Dedifferentiated amniotic fluid mesenchymal stem cell (primary cell): ENCODE results near the gene SIN3B.
"Not testable (repeated sequence)": the region's sequence is repeated elsewhere in the genome, so short reads cannot be mapped to it uniquely, and the experiment has no call there.

Experiments used
- DNase-seq: peaks from one replicate; pipeline ENCODE4 v3.0.0-alpha.2; 2016; ENCODE audit errors: extremely low spot score

SIN3B gene, protein sequence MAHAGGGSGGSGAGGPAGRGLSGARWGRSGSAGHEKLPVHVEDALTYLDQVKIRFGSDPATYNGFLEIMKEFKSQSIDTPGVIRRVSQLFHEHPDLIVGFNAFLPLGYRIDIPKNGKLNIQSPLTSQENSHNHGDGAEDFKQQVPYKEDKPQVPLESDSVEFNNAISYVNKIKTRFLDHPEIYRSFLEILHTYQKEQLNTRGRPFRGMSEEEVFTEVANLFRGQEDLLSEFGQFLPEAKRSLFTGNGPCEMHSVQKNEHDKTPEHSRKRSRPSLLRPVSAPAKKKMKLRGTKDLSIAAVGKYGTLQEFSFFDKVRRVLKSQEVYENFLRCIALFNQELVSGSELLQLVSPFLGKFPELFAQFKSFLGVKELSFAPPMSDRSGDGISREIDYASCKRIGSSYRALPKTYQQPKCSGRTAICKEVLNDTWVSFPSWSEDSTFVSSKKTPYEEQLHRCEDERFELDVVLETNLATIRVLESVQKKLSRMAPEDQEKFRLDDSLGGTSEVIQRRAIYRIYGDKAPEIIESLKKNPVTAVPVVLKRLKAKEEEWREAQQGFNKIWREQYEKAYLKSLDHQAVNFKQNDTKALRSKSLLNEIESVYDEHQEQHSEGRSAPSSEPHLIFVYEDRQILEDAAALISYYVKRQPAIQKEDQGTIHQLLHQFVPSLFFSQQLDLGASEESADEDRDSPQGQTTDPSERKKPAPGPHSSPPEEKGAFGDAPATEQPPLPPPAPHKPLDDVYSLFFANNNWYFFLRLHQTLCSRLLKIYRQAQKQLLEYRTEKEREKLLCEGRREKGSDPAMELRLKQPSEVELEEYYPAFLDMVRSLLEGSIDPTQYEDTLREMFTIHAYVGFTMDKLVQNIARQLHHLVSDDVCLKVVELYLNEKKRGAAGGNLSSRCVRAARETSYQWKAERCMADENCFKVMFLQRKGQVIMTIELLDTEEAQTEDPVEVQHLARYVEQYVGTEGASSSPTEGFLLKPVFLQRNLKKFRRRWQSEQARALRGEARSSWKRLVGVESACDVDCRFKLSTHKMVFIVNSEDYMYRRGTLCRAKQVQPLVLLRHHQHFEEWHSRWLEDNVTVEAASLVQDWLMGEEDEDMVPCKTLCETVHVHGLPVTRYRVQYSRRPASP

DNA sequence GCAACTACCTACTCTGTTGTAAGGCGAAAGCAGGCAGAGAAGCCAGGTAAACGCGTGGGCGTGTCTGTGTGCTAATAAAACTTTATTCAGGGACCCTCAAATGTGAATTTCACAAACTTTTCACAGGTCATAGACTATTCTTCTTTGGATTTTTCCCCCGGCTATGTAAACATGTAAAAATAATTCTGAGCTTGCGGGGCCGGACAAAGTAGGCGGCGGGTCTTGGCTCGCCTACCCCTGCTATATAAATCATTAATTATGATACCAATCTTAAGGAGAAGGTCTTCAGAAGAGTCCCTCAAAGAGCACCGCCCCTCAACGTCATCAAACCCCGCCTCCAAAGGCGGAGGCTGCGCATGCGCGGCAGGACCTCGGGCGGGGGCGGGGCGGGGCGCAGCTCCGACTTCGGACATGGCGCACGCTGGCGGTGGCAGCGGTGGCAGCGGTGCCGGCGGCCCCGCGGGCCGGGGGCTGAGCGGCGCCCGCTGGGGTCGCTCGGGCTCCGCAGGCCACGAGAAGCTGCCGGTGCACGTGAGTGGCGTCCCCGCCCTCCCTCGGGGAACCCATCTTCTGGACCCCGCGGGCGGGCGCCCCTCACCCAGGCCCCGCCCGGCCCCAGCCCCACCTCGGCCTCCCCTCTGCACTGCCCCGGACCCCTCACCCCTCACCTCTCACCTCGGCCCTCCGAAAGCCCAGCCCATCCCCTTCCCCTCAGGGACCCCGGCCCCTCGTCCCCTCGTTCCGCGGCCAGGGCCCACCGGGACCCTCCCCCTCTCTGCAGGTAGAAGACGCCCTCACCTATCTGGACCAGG is at the start of gene SIN3B:
Gene SIN3B, plus strand, starts transcription at position 389 of the 812 bp plus-strand sequence. Its CDS starts 23 bp downstream, at position 412.
- peak; percentile 86 for DNase-seq

DNA sequence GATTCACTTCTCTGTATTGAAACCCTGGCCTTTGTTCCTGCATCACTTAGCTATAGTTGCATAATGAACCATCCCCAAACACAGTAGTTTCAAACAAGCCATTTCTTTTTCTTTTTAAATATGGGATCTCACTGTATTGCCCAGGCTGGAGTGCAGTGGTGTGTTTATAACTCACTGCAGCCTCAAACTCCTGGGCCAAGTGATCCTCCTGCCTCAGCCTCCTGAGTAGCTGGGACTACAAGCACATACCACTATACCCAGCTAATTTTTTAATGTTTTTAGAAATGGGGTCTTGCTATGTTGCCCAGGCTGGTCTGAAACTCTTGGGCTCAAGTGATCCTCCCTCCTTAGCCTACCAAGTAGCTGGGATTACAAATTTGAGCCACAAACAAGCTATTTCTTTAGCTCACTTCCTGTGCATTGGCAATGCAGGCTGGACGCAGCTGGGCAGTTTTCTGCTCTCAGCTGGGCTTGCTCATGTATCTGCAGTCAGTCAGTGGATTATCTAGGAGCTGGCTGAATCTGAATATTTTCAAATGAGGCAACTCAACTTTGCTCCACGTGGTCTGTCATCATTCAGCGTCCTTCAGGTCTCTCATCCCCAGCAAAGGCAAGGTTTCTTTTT is 49.5 kb upstream of the SIN3B start:
- DNase-seq, result no peak

DNA sequence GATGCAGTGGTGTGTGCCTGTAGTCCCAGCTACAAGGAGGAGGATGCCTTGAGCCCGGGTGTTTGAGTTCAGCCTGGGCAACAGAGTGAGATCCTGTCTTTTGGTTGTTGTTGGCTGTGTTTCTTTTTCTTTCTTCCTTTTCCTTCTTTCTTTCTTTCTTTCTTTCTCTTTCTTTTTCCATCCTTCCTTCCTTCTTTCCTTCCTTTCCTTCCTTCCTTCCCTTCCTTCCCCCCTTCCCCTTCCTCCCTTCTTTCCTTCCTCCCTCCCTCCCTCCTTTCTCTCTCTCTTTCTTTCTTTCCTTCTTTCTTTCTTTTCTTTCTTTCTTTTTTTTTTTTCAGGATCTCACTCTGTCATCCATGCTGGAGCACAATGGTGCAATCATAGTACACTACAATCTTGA is 46.5 kb upstream of the SIN3B start:
- DNase-seq, result no peak

DNA sequence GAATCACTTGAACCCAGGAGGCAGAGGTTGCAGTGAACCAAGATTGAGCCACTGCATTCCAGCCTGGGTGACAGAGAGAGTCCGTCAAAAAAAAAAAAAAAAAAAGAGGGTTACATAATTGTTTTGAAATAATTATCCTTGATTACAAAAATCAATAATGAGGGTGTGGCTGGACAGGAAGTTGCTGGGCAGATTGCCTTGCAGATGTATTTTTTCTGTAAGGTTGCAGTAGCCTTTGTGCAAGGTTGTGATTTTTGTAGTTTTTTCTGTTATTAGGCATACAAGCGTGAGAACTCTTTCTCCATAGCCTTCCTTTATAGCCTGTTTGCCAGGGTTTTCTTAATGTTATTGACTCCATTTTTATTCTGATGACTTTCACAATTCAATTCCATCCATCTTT is 40.7 kb upstream of the SIN3B start:
- no peak for DNase-seq

DNA sequence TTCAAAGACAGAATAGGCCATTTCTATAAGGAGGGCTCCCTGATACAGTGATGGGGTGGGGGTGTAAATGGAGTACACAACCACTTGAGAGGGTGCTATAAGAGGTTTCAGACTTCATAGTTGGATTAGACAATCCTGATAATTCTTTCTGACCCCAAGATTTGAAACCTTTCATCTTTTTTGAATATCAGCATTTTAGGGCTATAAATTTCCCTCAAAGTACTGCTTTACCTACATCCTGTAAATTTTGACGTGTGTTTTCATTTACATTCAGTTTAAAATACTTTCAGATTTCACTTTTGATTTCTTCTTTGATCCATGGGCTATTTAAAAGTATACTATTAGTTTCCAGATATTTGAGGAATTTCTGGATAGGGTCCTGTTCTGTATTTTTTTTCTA is 40.0 kb upstream of the SIN3B start:
- DNase-seq, result no peak

DNA sequence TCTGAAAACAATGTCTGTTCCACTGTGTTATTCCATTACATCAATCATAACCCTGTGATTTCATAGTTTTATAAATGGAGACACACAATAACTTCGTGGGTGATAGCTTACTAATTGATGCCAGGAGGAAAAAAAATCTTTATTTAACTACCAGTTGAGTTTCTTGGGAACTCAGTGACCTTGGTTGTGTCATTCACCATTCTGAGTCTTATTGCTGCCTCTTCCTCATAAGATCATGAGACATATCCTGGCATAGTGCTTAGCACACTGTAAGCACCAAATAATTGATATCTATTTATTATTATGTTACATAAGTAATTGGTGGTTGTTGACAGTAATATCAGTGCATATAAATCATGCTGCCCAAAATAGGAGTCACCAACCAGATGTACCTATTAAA is 39.1 kb upstream of the SIN3B start:
- no peak for DNase-seq

DNA sequence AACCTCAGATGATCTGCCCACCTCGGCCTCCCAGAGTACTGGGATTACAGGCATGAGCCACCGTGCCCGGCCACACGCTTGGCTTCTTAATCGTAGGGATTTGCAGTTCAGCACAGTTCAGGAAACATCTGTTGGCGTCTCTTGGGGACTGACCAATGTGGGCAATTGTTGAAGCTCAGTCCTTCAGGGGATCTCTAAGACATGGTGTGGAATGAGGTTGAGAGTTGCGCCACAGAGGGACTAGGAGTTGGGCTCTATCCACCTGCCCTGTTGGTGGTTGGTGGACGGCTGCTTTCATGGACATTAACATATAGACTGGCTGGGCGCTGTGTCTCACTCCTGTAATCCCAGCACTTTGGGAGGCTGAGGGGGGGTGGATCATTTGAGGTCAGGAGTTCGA is 37.3 kb upstream of the SIN3B start:
- no peak for DNase-seq

DNA sequence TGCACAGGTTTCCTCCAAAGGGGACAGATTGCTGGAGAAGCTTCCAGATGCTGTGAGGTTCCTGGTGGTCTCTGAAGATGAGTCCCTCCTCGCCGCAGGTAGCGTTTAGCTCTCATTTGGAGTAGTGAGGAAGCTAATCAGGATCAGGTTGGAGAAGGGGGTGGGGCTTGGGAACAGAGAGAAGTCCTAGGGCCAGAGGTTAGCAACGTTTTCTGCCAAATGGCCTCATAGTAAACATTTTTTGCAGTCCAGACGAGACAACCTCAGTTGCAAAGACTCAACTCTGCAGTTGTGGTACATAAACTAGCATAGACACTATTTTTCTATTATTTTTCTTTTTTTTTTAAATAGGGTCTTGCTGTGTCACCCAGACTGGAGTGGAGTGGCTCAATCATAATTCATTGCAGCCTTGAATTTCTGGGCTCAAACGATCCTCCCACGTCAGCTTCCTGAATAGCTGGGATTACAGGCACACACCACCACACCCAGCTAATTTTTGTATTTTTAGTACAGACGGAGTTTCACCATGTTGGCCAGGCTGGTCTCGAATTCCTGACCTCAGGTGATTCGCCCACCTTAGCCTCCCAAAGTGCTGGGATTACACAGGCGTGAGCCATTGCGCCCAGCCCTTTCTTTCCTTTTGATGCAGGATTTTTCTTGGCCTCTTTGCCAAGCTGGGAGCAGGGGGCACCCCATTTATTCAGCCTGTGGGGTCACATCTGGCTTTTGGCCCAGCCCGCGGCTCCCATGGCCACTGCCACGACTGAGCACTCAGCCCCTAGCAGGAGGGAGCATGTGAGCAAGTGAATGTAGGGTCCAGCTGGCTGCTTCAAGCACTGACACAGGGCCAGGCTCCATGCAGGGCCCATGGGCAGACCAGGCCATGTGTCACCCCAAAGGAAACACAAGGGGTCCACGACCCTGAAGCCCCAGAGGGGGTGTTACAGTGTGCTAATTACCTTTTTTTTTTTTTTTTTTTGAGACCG is 34.4 kb upstream of the SIN3B start:
- DNase-seq, result no peak

DNA sequence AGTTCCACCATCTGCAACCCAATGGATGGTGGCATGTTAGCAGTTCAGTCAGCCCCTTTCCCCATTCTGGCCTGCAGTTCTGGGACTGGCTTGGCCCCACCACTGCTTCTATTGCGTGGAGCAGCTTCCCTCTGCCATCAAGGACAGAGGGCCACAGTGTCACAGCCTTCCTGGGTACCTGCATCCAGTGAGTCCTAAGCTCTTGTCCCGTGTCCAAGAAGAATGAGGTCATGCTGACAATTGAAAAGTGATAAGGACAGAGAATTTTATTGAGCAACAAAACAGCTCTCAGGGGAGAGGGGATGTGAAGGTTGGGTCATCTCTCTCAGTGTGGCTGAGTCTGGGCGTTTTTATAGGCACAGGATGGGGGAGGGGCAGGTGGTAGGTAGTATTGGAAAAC is 33.5 kb upstream of the SIN3B start:
- no peak for DNase-seq

DNA sequence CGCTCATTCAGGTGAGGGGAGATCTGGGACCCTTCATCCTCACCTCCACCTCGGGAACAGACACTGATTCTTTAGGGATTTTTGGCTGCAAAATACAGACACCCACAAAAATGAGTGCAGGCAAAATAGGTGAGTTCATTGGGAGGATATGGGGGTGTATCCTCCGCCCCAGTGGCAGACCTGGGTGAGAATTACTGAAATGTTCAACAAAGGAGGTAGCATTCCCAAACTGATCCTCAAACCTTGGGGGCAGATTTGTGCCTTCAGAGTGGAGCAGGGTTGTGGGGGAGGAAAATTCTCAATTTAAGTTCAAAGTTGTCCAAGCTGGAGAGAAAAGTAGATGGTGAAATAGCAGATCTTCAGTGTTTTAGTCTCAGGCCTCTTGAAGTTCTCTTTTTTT is 31.3 kb upstream of the SIN3B start:
- no peak for DNase-seq

DNA sequence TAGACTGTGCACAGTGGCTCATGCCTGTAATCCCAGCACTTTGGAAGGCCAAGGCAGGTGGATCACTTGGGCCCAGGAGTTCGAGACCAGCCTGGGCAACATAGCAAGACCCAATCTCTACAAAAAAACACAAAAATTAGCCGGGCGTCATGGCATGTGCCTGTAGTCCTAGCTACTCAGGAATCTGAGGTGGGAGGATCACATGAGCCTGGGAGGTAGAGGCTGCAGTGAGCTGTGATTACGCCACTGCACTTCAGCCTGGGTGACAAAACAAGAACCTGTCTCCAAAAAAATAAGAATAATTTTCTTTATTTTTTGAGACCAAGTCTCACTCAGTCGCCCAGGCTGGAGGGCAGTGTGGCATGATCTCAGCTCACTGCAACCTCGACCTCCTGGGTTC is 30.9 kb upstream of the SIN3B start:
- DNase-seq, result not testable (repeated sequence)

DNA sequence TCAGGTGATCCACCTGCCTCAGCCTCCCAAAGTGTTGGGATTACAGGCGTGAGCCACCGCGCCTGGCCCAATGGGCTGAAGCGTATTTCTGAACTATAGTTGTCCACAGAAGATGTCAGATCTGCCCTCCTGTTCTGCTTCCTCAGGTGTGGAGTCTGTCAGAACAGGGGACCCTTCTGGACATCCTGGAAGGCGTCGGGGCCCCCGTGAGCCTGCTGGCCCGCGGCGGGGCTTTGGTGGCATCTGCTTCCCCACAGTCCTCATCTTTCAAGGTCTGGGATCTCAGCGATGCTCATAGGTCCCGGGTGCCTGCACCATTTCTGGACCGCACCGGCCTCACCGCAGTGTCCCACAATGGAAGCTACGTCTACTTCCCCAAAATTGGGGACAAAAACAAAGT is 29.5 kb upstream of the SIN3B start:
- DNase-seq, result no peak

DNA sequence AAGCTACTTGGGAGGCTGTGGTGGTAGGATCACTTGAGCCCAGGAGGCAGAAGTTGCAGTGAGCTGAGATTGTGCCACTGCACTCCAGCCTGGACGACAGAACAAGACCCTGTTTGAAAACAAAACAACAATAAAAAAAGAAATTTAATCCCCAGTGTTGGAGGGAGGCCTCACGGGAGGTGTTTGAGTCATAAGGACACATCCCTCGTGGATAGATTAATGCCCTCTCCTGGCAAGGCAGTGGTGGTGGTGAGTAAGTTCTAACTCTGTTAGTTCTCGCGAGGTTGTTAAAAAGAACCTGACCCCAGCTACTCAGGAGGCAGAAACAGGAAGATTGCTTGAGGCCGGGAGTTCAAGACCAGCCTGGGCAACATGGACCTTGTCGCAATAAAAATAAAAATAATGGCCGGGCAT is 27.6 kb upstream of the SIN3B start:
- no peak for DNase-seq

DNA sequence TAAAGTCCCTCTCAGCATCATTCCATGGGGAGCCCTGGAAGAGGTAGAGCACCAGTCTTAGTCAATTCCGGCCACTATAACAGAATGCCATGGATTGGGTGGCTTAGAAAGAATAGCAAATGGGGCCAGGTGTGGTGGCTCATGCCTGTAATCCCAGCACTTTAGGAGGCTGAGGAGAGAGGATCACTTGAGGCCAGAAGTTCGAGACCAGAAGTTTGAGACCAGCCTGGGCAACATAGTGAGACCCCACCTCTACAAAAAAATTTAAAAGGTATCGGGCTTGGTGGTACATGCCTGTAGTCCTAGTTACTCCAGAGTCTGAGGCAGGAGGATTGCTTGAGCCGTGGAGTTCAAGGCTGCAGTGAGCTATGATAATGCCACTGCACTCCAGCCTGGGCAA is 25.0 kb upstream of the SIN3B start:
- no peak for DNase-seq

DNA sequence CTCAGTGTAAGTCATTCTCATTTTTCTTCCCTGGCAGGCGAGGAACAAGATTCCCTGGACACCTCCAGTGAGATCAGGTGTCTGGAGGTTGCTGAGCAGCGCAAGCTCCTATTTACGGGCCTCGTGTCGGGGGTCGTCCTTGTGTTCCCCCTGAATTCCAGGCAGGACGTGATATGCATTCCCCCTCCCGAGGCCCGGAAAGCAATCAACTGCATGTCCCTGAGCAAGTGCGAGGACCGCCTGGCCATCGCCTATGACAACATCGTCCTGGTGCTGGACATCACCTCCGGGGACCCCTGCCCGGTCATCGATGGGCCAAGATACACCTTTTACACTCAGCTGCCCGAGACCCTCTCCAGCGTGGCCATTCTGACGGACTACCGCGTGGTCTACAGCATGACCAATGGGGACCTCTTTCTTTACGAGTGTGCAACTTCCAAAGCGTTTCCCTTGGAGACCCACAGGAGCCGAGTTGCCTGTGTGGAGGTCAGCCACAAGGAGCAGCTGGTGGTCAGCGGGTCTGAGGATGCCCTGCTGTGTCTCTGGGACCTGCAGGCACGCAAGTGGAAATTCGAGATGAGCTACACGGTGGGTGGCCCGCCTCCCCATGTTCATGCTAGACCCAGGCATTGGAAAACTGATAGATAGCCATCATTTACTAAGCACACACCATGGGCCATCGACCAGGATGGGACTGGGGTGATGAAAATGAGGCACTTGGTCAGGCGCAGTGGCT is 21.5 kb upstream of the SIN3B start:
- no peak for DNase-seq

DNA sequence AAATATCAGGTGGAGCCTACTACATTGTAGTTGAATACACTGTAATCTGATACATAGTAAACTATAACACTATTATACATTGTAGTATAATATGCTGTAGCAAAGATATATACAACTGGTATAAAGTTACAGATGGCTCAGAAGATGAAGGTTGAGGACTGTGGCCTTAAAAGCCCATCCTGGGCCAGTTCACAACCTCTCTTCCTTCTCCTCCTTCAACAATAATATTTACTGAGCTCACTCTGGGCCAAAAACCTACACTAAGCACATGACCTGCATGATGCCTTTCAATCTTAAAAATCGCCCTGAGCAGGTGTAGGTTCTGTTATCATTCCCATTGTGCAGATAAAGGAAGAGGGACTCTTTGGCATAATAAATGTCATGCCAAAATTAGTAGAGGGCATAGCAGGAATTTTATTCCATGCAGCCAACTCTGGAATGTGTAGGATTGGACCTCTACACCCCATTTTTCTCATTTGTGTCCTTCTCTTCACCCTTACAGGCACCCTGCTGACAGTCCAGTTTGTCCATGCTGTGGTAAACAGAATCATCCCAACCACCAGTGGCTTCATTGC is 14.6 kb upstream of the SIN3B start:
- DNase-seq, result no peak

DNA sequence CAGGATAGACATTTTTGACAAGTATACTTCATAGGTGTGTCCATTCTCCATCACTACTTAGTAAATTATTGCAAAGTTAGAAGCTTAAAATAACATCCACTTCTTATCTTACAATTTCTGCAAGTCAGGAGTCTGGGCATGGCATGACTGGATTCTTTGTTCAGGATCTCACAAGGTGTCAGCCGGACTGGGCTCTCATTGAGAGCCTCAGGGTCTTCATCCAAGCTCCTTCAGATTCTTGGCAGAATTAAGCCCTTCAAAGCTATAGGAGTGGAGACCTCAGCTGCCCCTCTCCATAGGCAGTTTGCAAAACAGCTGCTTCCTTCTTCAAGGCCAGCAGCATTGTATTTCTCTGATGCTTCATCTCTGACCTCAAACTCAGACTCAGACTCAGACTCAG is 9.1 kb upstream of the SIN3B start:
- DNase-seq, result no peak

DNA sequence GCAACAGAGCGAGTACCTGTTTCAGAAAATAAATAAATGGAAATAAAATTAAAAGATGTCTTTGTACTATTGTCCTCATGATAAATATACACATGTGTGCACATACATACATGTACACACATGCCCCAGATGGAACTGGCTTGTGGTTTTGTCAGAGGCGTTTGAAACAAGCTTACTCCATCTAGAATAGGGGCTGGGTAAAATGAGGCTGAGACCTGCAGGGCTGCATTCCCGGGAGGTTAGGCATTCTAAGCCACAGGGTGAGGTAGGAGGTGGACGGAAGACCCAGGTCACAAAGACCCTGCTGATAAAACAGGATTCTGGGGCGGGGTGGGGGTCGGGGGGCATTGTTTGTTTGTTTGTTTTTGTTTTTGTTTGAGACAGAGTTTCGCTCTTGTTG is 8.1 kb upstream of the SIN3B start:
- no peak for DNase-seq

DNA sequence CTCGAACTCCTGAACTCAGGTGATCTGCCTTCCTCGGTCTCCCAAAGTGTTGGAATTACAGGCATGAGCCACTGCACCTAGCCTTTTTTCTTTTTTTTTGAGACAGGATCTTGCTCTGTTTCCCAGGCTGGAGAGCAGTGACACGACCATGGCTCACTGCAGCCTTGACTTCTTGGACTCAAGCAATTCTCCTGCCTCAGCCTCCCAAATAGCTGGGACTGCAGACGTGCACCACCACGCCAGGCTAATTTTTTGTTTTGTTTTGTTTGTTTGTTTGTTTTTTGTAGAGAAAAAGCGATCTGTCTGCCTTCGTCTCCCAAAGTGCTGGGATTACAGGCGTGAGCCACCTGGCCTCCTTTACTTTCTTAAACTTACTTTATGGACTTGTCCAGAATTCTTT is 6.5 kb upstream of the SIN3B start:
- DNase-seq, result no peak
